HEK293 (cell line): Measurements from ENCODE around the gene SMIM38.

Experiments
- CTCF ChIA-PET: fragments of 350-600 bp; formaldehyde crosslinking; extraction: SDS; loops from one replicate; lab custom pipeline; 2021; ENCODE audit warnings: antibody characterized with exemption; lab: Yijun Ruan, JAX
- POLR2A ChIA-PET: fragments of 300-600 bp; formaldehyde crosslinking; extraction: SDS; loops from one replicate; lab custom pipeline; 2020; ENCODE audit warnings: antibody characterized with exemption, inconsistent platforms; lab: Yijun Ruan, JAX
- H3K27ac ChIP-seq: fragments of 200-500 bp; sonication (Bioruptor generic); 2 replicates; pipeline ENCODE4 v1.5.1; 2014; ENCODE audit warnings: low read depth, low read length, control low read depth, inconsistent platforms; ENCODE audit errors: extremely low read depth
- H3K36me3 ChIP-seq, 2 experiments: fragments of 200-500 bp in 1 of 2; sonication (Bioruptor generic) in 1 of 2; 1 replicate in 1 of 2; 2 replicates in 1 of 2; pipeline ENCODE4 v1.5.1; 2014 to 2017; ENCODE audit warnings: inconsistent platforms in 2 of 2, low read length in 2 of 2; ENCODE audit not compliant: control insufficient read depth in 2 of 2, insufficient read depth in 1 of 2
- H3K4me1 ChIP-seq: fragments of 200-500 bp; sonication (Bioruptor generic); 2 replicates; pipeline ENCODE4 v1.5.1; 2014; ENCODE audit warnings: mild to moderate bottlenecking, low read length, inconsistent platforms; ENCODE audit not compliant: control insufficient read depth, insufficient read depth
- H3K4me3 ChIP-seq: 2 replicates; pipeline ENCODE4 v1.5.1; 2011; ENCODE audit warnings: low read depth, mild to moderate bottlenecking, control low read depth, low read length, moderate library complexity
- H3K9me3 ChIP-seq: fragments of 200-500 bp; sonication (Bioruptor generic); 2 replicates; pipeline ENCODE4 v1.5.1; 2014; ENCODE audit warnings: low read depth, low read length, inconsistent platforms; ENCODE audit not compliant: control insufficient read depth, insufficient read depth
- FEZF1 ChIP-seq: fragments of 450-650 bp; formaldehyde crosslinking; IDR thresholded peaks from 2 replicates; pipeline ENCODE4 v1.5.1; 2016; ENCODE audit warnings: missing biosample characterization, missing genetic modification characterization
- KLF1 ChIP-seq: fragments of 450-650 bp; formaldehyde crosslinking; IDR thresholded peaks from 2 replicates; pipeline ENCODE4 v1.5.1; 2016; ENCODE audit warnings: missing biosample characterization, missing genetic modification characterization
- KLF10 ChIP-seq: fragments of 450-650 bp; IDR thresholded peaks from 2 replicates; pipeline ENCODE4 v1.5.1; 2018; ENCODE audit warnings: missing biosample characterization, mild to moderate bottlenecking, missing genetic modification characterization
- KLF8 ChIP-seq: fragments of 450-650 bp; formaldehyde crosslinking; IDR thresholded peaks from 2 replicates; pipeline ENCODE4 v1.5.1; 2016; ENCODE audit warnings: missing biosample characterization, missing genetic modification characterization
- PRDM2 ChIP-seq: fragments of 450-650 bp; formaldehyde crosslinking; IDR thresholded peaks from 2 replicates; pipeline ENCODE4 v1.5.1; 2016; ENCODE audit warnings: missing biosample characterization, missing genetic modification characterization, borderline replicate concordance
- TCF7L2 ChIP-seq: IDR thresholded peaks from 2 replicates; pipeline ENCODE4 v1.6.1; 2011; ENCODE audit warnings: low read depth, mild to moderate bottlenecking, inconsistent platforms, low read length, moderate library complexity, borderline replicate concordance
- YY1 ChIP-seq: fragments of 450-650 bp; formaldehyde crosslinking; IDR thresholded peaks from 2 replicates; pipeline ENCODE4 v1.5.1; 2018; ENCODE audit warnings: missing biosample characterization, missing genetic modification characterization
- ZNF114 ChIP-seq: fragments of 450-650 bp; formaldehyde crosslinking; IDR thresholded peaks from 2 replicates; pipeline ENCODE4 v1.5.0; 2017; ENCODE audit warnings: missing biosample characterization, missing genetic modification characterization
- ZNF121 ChIP-seq: fragments of 450-650 bp; formaldehyde crosslinking; IDR thresholded peaks from 2 replicates; pipeline ENCODE4 v1.5.1; 2016; ENCODE audit warnings: missing biosample characterization, missing genetic modification characterization
- ZNF157 ChIP-seq: fragments of 450-650 bp; formaldehyde crosslinking; IDR thresholded peaks from 2 replicates; pipeline ENCODE4 v1.5.1; 2016; ENCODE audit warnings: missing biosample characterization, missing genetic modification characterization
- ZNF23 ChIP-seq: fragments of 450-650 bp; formaldehyde crosslinking; IDR thresholded peaks from 2 replicates; pipeline ENCODE4 v1.5.1; 2016; ENCODE audit warnings: missing biosample characterization, missing genetic modification characterization, borderline replicate concordance
- ZNF366 ChIP-seq: fragments of 450-650 bp; formaldehyde crosslinking; conservative IDR thresholded peaks from 2 replicates; pipeline ENCODE4 v1.5.1; 2016; ENCODE audit warnings: missing biosample characterization, missing genetic modification characterization
- ZNF529 ChIP-seq: fragments of 450-650 bp; formaldehyde crosslinking; IDR thresholded peaks from 2 replicates; pipeline ENCODE4 v1.5.1; 2017; ENCODE audit warnings: missing genetic modification characterization, missing biosample characterization; ENCODE audit not compliant: insufficient replicate concordance
- ZNF530 ChIP-seq: fragments of 450-650 bp; formaldehyde crosslinking; IDR thresholded peaks from 2 replicates; pipeline ENCODE4 v1.5.1; 2016; ENCODE audit warnings: low read depth, missing biosample characterization, missing genetic modification characterization
- ZNF555 ChIP-seq: fragments of 450-650 bp; formaldehyde crosslinking; conservative IDR thresholded peaks from 2 replicates; pipeline ENCODE4 v1.5.1; 2017; ENCODE audit warnings: missing biosample characterization, mild to moderate bottlenecking, missing genetic modification characterization, inconsistent platforms
- ZNF677 ChIP-seq: fragments of 450-650 bp; IDR thresholded peaks from 2 replicates; pipeline ENCODE4 v1.5.0; 2018; ENCODE audit warnings: missing biosample characterization, mild to moderate bottlenecking, missing genetic modification characterization, moderate library complexity
- ZXDB ChIP-seq: fragments of 450-650 bp; formaldehyde crosslinking; IDR thresholded peaks from 2 replicates; pipeline ENCODE4 v1.5.1; 2016; ENCODE audit warnings: missing biosample characterization, missing genetic modification characterization
- TF ChIP-seq, protein P1 (sequence below): fragments of 450-650 bp; formaldehyde crosslinking; IDR thresholded peaks from 2 replicates; pipeline ENCODE4 v1.5.1; 2016; ENCODE audit warnings: missing biosample characterization, missing genetic modification characterization
- TF ChIP-seq, protein P2 (sequence below): fragments of 450-650 bp; formaldehyde crosslinking; IDR thresholded peaks from 2 replicates; pipeline ENCODE4 v1.5.1; 2017; ENCODE audit warnings: missing biosample characterization, missing genetic modification characterization

SMIM38 gene

GRCh38 chr11:69155302-69156234 is at the start of gene SMIM38:
Gene SMIM38 (plus strand): TSS chr11:69155935. CDS start chr11:69157847, 1,912 bp downstream.
- TF ChIP-seq ZXDB (no peak), ZNF530 (tag by site-specific recombination) (no peak), ZNF157 (tag by site-specific recombination) (no peak), TCF7L2 (no peak), ZNF529 (tag by site-specific recombination) (no peak), KLF1 (tag by site-specific recombination) (no peak), ZNF23 (tag by site-specific recombination) (no peak), ZNF555 (tag by site-specific recombination) (no peak), ZNF121 (tag by site-specific recombination) (no peak)
- TF ChIP-seq, protein P1, sequence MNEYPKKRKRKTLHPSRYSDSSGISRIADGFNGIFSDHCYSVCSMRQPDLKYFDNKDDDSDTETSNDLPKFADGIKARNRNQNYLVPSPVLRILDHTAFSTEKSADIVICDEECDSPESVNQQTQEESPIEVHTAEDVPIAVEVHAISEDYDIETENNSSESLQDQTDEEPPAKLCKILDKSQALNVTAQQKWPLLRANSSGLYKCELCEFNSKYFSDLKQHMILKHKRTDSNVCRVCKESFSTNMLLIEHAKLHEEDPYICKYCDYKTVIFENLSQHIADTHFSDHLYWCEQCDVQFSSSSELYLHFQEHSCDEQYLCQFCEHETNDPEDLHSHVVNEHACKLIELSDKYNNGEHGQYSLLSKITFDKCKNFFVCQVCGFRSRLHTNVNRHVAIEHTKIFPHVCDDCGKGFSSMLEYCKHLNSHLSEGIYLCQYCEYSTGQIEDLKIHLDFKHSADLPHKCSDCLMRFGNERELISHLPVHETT (tag by site-specific recombination) = no peak
- H3K4me1 ChIP-seq = no peaks in the 10 kb centered on the region
- no peak within 1 kb of the TSS for H3K27ac ChIP-seq
- POLR2A ChIA-PET = no interaction called here
- CTCF ChIA-PET = no interaction called here
- H3K36me3 ChIP-seq = no peaks in the 10 kb centered on the region
- H3K9me3 ChIP-seq = no peaks in the 10 kb centered on the region
- no peak within 1 kb of the TSS for H3K4me3 ChIP-seq

DNA sequence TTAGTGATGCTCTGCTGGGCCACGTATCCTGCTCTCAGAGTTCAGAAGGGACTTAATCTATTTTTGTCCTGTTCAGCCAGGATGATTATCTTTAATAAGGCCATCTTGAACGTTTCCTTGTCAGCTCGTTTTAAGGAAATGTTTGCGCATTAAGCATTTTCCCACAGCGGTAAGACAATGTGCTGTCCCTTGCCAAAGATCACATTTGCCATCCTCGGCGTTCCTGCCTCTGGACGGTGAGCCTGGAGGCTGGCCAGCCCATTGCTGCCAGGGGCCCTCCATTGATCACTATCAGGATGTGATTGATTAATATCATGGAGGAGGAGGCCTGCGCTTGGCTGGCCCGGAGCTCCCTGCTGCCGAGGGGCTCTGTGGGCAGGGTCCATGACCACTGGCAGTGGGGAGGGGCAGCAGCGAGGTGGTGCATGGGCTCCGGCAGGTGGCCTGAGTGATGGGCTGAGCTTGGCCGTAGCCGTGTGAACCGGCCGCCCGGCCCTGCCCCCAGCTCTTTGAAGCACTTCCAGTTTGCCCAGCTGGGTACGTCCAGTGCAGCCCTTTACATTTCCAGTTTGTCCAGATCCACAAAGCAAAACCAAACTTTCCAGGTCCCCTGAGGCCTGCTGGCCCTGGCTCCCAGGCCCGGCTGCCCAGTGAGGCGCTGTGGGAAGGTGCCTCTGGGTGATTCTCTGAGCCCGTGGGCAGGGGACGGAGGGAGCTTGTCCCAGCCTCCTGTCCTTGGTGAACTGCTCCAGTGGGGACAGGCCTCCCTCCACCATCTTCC is 49.5 kb upstream of the SMIM38 start:
- Histone ChIP-seq H3K4me3 (no peak overlapping the region), H3K9me3 (no peaks in the 10 kb centered on the region), H3K27ac (no peak overlapping the region), H3K4me1 (no peaks in the 10 kb centered on the region), H3K36me3 (no peaks in the 10 kb centered on the region)
- ChIA-PET POLR2A (no interaction called here), CTCF (interaction anchor here (0.7 kb wide), 2 partner anchors 9 to 287 kb away, joined by 3 read pairs; no protein-coding TSS in a partner anchor)
- TF ChIP-seq ZNF114 (tag by site-specific recombination) (no peak), ZNF677 (tag by site-specific recombination) (no peak), KLF10 (tag by site-specific recombination) (no peak), FEZF1 (no peak), KLF8 (tag by site-specific recombination) (no peak), PRDM2 (no peak), ZNF366 (tag by site-specific recombination) (no peak), YY1 (tag by site-specific recombination) (no peak)
- TF ChIP-seq, protein P2, sequence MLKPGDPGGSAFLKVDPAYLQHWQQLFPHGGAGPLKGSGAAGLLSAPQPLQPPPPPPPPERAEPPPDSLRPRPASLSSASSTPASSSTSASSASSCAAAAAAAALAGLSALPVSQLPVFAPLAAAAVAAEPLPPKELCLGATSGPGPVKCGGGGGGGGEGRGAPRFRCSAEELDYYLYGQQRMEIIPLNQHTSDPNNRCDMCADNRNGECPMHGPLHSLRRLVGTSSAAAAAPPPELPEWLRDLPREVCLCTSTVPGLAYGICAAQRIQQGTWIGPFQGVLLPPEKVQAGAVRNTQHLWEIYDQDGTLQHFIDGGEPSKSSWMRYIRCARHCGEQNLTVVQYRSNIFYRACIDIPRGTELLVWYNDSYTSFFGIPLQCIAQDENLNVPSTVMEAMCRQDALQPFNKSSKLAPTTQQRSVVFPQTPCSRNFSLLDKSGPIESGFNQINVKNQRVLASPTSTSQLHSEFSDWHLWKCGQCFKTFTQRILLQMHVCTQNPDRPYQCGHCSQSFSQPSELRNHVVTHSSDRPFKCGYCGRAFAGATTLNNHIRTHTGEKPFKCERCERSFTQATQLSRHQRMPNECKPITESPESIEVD (tag by site-specific recombination) = no peak
